SKM-1 (cell line): ENCODE measurements around the gene ULK1.
"Not testable (repeated sequence)": the region's sequence is repeated elsewhere in the genome, so short reads cannot be mapped to it uniquely, and the experiment has no call there.

ENCODE experiments used
- DNase-seq: peaks from one replicate; lab custom pipeline; 2025; ENCODE audit not compliant: unreplicated experiment; lab: John Stamatoyannopoulos, UW

Gene ULK1

DNA sequence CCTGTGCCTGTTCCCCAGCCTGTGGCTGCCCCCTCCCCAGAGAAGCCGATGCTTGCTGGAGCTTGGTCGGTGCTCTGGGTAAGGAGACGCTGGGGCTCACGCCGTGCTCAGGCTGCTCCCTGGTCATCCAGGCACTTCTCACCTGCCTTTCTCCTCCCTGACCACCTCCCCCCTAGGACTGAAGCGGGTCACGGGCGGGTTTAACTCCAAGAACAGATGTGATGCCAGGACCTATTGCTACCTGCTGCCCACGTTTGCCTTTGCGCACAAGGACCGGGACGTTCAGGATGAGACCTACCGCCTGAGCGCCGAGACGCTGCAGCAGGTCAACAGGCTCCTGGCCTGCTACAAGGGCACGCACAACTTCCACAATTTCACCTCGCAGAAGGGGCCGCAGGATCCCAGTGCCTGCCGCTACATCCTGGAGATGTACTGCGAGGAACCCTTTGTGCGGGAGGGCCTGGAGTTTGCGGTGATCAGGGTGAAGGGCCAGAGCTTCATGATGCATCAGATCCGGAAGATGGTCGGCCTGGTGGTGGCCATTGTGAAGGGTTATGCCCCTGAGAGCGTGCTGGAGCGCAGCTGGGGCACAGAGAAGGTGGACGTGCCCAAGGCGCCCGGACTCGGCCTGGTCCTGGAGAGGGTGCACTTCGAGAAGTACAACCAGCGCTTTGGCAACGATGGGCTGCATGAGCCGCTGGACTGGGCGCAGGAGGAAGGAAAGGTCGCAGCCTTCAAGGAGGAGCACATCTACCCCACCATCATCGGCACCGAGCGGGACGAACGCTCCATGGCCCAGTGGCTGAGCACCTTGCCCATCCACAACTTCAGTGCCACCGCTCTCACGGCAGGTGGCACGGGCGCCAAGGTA, 46.9 kb downstream of the ULK1 start:
- no peak for DNase-seq

DNA sequence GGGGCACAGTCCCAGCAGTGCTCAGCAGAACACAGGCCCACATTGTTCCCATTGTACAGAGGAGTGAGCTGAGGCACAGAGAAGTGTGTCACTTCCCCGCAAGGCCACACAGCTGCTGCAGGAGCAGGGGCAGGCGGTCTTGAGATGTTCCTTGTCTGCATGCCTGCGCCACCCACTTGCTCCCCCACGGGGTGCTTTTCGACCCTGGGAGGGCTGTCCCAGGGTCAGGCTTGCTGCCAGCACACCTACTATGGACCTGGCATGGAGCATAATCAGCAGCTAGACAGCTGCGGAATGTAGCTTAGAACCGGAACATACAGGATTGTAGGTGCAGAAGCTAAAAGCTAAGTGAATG, 47.5 kb downstream of the ULK1 start:
- DNase-seq = no peak

- DNase-seq = no peak
Observed at GRCh38 chr12:131942671-131943070, 48.2 kb downstream of the ULK1 start.

GRCh38 chr12:131943389-131943788, 49.0 kb downstream of the ULK1 start:
- no peak for DNase-seq

- DNase-seq = no peak
Observed at GRCh38 chr12:131943876-131944275, 49.5 kb downstream of the ULK1 start.

DNA sequence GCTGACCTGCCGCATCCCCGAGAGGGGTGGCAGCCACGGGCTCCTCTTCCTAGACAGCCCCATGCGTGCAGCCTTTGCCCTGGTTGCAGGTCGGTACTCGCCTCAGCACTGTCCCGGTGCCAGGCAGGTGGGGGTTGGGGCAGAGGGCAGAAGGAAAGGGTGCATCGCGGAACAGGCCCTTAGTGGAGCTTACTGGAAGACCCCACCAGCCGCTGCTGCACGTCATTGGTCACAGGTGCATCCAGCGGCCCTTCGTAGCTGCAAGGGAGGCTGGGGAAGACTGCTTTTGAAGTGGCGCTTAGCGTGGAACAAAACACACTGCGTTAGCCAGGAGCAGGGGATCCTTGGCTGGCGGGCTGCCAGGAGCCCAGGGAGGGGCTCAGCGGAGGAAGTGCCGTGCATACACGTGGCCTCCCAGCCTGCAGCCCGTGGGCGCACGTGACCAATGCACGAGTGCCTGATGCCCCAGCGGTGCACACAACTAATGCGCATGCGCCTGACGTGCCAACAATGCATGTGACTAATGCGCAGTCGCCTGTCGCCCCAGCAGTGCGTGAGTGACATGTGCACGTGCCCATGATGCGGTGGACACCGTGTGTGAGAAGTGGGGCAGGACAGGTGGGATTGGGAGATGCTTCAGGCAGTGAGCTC, 50.3 kb downstream of the ULK1 start:
- no peak for DNase-seq

DNA sequence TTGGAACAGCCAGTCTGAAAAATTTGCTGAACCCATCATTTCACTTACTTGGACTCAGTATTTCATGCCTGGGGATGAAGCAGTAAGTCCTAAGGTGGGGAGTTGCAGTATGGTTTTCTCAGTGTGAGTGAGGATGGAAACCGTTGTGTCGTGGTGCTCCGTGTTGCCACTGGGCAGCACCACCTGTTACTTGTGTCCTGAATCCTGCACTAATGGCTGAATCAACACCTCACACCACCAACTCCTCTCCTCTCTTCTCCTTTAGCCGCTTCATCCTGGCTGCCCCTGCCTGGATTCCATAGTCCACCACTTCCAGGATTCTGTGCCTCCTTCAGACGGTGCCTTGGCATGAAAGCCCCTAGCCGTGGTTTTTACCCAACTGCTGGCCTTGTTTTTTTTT, 52.3 kb downstream of the ULK1 start:
- DNase-seq = no peak

DNA sequence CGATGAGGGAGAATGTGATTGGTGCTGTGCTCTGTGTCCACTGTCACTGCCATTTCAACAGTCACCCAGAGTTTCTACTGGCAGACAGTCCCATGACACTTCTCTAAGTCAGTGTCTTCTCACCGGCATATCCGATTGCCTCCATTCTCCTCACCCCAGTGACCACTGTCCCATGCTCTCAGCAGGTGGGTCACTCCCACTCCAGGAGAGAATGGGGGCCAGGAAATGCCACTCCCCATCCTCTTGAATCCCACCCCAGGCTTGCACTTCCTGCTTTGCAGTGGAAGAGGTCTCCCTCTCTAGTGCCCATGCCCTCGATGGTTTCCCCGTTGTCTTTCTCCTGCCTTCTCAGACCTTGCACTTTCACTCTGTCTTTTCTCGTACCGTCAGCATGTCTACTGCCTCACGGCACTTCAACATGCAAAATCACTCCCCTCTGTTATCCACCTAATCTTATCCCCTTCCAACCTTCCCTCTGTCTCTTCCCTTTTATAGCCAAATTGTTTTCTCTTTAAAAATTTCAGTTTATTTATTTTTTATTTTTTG, 53.1 kb downstream of the ULK1 start:
- no peak for DNase-seq

DNA sequence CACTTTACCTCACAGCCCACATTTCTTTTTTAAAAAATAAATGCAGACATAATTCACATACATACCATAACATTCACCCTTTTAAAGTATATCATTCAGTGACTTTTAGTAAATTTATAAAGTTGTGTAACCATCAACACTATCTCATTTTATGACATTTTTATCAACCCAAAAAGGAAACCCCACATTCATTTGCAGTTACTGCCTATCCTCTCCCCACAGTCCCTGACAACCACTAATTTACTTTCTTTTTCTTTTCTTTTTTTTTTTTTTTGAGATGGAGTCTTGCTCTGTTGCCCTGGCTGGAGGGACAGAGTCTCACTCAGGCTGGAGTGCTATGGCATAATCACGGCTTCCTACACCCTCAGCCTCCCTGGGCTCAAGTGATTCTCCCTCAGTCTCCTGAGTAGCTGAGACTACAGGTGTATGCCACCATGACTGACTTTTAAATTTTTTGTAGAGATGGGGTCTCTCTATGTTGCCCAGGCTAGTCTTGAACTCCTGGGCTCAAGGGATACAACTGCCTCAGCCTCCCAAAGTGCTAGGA, 53.8 kb downstream of the ULK1 start:
- DNase-seq = no peak

DNA sequence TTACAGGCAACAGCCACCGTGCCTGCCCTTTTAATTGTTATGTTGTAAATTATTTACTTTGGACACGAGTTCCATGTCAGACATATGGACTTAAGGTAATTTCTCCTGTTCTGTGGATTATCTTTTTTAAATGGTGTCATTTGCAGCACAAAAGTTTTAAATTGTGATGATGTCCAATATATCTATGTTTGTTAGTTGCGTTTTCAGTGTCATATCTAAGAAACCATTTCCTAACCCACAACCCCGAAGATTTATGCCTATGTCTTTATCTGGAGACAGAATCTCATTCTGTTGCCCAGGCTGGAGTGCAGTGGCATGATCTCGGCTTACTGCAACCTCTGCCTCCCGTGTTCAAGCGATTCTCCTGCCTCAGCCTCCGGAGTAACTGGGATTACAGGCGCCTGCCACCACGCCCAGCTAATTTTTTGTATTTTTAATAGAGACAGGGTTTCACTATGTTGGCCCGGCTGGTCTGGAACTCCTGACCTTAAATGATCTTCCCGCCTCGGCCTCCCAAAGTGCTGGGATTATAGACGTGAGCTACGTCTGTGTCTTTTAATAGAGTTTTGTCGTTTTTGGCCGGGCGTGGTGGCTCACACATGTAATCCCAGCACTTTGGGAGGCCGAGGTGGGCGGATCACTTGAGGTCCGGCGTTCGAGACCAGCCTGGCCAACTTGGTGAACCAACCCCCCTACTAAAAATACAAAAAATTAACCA, 54.5 kb downstream of the ULK1 start:
- DNase-seq = not testable (repeated sequence)

DNA sequence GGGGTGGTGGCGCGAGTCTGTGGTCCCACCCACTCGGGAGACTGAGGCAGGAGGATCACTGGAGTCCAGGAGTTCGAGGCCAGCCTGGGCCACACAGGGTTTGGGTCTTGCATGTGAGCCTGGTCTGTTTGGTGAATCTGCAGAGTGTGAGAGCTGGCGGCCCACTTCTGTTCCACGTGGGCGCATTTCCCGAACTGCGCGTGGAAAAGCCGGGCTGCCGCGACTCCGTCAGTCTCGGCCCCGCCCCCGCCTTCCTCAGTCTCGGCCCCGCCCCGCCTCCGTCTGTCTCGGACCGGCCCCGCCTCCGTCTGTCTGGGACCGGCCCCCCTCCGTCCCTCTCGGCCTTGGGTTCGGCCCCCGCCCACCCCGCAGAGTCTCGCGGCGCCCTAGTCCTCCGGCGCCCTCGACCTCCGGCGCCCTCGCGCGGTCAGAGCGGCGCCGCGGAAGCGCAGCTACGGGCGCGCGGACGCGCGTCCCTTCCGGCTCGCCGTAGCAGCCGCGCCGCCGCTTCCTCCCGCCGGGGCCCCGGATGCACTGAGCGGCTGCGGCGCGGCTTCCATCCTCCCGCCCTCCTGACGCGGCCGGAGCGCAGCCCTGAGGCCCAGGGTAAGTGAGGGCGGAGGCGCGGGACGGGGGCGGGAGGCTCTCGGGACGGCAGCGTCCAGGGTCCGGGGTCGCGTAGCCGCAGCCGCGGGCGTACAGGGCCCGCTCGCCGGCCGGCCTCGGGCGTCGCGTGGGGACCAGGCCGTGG, 55.2 kb downstream of the ULK1 start, which contains the start of gene EP400:
Gene EP400, plus strand, starts transcription at position 512 of the 751 bp plus-strand sequence. CDS start 10,678 bp downstream, outside the sequence.
- peak; percentile 52 for DNase-seq

DNA sequence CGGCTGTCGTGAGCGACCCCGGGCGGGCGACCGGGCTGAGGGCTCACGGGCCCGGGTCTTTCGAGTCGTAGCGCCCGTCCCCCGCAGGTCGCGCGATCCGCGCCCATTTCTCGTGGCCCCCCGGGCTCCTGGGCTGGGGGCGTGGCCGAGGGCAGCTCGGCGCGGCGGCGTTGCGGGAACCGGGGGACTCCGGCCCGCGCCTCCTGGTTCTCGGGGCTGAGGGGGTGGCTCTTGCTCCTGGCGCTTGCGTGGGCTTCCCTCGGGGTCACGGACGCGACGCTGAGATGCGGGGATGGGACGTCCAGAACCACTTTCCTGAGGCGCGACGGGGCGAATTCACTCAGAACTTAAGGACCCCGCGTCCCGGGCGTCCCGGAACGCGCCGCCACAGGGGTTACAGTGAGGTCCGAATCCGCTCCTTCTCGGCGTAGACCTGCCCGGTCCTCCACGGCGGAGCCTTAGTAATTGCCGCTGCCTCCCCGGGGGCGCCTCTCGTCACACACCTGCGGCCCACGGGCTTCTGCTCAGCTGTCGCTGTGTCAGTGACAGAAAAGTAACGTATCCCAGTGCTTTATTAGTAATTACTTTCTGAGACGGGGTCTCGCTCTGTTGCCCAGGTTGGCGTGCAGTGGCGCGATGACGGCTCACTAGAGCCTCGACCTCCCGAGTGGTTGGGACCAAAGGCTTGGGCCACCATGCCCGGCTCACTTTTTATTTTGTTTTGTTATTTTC, 55.9 kb downstream of the ULK1 start:
- DNase-seq = no peak

DNA sequence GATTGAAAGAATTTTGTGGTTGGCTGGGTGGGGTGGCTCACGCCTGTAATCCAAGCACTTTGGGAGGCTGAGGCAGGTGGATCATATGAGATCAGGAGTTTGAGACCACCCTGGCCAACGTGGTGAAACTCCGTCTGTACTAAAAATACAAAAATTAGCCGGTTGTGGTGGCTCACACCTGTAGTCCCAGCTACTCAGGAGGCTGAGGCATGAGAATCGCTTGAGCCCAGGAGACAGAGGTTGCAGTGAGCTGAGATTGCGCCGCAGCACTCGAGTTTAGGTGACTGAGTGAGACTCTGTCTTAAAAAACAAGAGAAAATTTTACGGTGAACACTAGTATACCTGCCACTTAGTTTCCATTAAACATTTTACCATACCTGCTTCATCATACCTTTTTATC, 59.4 kb downstream of the ULK1 start:
- not testable (repeated sequence) for DNase-seq

- DNase-seq = not testable (repeated sequence)
Observed at GRCh38 chr12:131954460-131954859, 60.0 kb downstream of the ULK1 start.

GRCh38 chr12:131959116-131959515, 64.7 kb downstream of the ULK1 start:
- no peak for DNase-seq

DNA sequence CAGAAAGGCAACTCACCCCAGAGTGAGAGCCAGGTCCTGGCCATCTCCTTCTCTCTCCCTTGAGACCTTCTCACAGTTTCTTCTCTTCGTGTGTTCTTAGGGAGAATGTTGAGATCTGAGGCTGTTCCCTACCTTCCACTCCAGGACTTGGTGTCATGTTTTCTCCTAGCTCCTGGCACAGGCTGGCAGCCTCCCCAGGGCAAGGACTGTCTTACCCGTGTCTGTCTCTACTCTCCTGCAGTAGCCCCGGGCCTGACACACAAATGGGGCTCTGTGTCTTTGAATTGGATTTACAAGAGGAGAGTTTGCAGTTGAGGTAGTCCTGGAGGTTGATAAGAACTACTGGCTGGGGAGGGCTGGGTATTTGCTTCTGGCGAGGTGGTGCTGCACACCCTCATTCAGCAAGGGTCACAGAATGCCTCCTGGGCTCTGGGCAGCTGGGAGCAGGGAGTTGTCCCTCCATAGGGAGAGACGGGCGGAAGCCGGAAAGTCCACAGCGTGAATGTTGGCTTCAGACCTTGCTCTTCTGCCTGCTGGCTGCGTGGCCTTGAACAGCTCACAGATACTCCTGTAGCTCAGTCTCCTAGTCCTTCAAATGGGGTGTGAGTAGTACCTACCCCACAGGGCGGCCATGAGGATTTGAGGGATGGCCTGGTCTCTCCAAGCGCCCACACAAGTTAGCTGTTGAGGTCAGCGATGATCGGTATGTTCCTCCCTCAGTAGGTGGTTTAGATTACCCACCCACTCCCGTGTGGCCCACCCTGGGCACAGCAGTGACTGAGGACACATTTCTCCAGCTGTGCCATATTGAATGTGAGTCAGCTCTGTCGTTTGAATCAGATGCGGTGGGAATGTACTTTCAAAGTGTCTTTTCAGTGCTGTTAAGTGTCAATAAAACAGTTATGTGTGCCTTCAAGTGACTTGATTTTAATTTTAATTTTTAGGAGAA, 65.5 kb downstream of the ULK1 start:
- DNase-seq = no peak

- DNase-seq = not testable (repeated sequence)
Observed at GRCh38 chr12:131960590-131961325, 66.3 kb downstream of the ULK1 start.

DNA sequence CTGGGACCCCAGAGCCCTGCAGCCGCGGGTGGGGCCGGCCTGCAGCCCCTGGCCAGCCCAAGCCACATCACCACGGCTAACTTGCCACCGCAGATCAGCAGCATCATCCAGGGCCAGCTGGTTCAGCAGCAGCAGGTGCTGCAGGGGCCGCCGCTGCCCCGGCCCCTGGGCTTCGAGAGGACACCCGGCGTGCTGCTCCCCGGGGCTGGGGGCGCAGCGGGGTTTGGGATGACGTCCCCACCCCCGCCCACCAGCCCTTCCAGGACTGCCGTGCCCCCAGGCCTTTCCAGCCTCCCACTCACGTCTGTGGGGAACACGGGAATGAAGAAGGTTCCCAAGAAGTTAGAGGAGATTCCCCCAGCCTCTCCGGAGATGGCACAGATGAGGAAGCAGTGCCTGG, 66.9 kb downstream of the ULK1 start:
- not testable (repeated sequence) for DNase-seq
